ENCODE results near the gene UBE2N.

UBE2N gene, protein sequence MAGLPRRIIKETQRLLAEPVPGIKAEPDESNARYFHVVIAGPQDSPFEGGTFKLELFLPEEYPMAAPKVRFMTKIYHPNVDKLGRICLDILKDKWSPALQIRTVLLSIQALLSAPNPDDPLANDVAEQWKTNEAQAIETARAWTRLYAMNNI

DNA sequence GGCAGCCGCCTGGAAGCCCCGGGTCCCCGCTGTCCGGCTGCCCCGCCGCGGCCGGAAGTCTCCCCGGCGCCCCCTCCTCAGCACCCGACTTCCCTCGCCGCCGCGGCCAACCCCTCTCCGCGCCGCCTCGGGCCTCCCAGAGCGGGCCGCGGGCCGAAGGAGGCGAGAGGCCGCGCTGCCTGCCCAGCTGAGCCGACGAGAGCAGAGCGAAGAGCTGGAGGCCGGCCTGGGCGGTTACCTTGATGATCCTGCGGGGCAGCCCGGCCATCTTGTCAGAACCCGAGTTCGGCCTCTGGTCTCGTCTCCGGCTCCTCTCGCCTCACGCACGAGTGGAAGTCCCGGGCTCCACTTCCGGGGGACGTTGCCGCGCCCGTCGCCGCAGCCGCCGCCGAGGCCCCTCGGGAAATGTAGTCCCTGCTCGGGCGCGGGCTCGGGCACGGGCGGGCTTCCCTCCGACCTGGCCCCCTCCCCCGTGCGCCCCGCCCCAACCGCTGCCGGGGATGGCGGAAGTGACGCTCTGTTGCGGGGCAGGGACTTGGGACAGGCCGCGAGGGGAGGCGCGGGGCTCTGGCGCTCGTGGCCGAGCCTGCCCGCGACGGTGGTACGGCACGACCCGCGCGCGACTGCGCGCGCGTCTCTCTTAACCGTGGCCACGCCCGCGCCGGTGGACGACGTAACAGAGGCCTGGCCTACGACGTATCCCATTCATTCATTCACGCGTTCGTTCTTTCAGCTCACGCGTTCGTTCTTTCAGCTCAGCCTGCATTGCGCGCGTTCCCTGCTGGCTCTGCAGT lies at the start of gene UBE2N:
Gene UBE2N (minus strand): TSS at position 331 of the 794 bp plus-strand sequence. CDS start 63 bp downstream, at position 268.
- peak; percentile 80 for DNase-seq

DNA sequence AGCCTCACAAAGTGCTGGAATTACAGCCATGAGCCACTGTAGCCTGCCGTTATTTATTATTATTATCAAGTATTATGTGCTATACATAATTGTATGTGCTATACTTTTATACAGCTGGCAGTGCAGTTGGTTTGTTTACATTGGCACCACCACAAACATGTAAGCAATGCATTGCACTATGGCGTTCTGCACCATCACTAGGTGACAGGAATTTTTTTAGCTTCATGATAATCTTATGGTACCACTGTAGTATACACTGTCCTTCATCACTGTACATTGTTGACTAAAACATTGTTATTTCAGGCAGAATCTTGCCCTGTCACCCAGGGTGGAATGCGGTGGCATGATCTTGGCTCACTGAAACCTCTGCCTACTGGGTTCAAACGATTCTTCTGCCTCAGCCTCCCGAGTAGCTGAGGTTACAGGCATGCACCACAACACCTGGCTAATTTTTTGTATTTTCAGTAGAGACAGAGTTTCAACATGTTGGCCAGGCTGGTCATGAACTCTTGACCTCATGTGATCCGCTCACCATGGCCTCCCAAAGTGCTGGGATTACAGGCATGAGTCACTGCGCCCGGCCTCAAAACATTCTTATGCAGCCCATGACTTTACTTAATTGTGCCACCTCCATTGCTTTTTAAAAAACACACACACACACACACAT lies 42.7 kb upstream of the UBE2N start:
- no peak for DNase-seq

DNA sequence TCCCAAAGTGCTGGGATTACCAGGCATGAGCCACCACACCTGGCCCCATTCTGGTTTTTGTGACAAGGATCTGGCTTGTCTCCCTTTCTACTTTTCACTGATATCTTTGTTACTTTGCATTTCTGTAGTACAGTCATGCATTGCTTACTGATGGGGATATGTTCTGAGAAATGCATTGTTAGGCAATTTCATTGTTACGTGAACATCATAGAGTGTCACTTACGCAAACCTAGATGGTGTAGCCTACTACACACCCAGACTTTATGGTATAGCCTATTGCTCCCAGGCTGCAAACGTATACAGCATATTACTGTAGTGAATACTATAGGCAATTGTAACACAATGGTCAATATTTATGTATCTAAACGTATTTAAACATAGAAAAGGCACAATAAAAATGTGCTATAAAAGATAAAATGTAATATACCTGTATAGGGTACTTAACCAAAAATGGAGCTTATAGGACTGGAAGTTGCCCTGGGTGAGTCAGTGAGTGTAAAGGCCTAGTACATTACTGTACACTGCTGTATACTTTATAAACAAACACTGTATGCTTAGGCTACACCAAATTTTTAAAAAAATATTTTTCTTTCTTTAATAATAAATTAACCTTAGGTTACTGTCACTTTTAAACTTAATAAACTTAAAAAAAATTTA lies 41.5 kb upstream of the UBE2N start:
- DNase-seq = no peak

DNA sequence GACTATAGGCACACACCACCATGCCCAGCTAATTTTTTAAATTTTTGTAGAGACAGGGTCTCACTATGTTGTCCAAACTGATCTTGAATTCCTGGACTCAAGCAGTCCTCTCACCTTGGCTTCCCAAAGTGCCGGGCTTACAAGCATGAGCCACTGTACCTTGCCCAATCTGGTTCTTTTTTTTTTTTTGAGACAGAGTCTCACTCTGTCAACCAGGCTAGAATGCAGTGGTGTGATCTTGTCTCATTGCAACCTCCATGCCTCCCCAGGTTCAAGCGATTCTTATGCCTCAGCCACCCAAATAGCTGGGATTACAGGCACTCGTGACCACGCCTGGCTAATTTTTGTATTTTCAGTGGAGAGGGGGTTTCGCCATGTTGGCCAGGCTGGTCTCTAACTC lies 41.0 kb upstream of the UBE2N start:
- DNase-seq = no peak

DNA sequence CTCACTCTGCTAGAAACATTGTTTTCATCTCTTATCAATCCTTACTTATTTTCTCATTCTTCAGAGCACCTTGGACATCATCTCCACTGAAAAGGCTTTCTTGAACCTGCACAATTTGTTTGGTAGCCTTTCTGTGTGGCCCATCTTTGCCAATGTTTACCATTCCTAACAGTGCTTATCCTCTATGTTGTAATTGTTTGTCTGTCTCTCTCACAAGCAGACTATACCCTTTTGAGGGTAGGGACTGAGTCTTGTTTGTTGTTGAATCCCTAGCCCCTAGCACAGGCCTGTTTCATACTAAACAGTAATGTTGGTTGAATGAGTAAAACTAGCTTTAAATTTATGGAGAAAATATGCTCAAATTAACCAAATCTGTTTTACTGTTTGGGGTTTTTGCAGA lies 34.8 kb upstream of the UBE2N start:
- no peak for DNase-seq

DNA sequence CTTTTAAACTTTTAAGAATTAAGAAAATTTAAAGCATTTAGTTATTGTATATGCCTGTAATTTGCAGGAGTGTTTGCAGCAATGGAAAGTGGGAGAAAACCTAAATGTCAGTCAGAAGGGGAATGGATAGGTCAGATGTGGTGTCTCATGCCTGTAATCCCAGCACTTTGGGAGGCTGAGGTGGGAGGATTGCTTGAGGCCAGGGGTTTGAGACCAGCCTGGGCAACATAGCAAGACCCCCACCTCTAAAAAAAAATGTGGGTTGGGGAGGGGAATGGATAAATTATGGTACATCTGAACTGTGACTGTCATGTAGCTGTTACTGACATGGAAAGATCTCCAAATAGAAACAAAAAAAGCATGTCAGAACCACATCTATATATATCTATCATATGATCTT lies 27.6 kb upstream of the UBE2N start:
- DNase-seq = no peak

DNA sequence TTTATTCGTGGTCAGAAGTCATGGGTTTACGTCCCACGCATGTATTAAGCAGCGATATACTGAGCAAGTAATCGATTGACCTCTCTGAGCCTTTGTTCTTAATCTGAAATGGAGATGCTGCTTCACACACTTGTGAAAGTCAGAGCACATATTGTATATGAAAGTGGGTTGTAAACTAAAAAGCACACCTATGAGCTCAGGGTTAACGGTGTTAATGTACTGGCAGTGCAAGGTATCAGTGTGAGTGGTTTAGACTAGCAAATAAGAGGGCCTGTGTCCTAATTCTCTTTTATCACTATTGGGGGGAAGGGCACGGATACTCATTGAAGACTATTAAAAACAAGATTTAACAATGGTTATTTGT lies 26.2 kb upstream of the UBE2N start:
- DNase-seq = no peak

DNA sequence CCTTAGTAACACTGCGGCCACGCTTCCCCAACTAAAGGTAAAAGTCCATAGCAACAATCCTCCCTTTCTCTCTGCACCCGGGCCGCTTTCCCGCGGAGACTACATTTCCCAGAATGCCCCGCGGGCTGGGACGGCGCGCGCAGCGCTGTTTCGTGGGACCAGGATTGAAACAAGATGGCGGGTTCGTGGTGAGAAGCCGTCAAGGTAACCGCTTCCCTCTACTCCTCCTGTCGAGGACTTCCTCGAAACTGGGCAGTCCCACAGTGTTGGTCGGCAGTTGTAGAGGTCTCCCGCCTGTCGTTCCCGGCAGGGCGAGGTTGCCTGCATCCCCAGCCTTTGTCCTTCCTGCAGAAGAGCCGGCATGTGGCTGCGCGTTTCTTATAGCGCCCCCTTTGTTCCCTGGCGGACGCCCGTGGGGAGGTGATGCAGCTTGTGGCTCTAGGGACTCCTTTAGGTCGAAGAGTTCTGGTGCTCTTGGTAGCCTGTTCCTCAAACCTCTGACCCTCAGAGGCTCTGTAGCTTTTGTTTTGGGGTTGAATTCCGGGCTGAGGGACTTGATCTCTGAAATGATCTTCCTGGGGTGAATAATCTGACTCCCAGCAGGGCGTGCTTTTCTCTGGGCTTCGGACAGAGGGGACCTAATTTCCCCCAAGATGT lies 25.7 kb upstream of the UBE2N start, which contains the start of gene MRPL42:
Gene MRPL42 (plus strand): TSS at position 164 of the 657 bp plus-strand sequence. CDS start 1,772 bp downstream, outside the sequence.
- peak; percentile 28 for DNase-seq

DNA sequence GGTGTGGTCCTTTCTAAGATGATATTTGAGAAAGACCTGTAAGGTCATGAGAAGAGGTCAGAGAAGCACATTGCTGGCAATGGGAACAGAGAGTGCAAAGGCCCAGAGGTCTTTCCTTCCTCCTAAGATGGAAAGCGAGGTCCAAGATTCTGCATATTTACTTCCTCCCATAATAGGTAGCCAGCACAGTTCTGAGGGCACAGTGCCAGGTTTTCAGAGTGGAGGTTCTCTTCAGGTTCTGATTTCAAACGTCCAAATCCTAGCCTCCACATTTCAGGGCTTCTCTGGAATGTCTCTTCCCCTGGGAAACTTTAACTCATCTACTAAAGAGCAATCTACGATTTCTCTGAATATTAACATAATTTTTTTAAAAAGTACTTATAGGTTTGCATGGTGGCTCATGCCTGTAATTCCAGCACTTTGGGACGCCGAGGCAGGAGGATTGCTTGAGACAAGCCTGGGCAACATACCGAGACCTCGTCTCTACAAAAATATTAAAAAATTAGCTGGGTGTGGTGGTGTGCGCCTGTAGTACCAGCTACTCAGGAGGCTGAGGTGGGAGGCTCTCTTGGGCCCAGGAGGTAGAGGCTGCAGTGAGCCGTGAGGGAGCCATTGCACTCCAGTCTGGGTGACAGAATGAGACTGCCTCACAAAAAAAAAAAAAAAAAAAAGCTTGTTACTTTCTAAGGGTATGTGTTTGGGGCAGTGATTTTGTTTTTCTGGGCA lies 25.0 kb upstream of the UBE2N start:
- DNase-seq = no peak

DNA sequence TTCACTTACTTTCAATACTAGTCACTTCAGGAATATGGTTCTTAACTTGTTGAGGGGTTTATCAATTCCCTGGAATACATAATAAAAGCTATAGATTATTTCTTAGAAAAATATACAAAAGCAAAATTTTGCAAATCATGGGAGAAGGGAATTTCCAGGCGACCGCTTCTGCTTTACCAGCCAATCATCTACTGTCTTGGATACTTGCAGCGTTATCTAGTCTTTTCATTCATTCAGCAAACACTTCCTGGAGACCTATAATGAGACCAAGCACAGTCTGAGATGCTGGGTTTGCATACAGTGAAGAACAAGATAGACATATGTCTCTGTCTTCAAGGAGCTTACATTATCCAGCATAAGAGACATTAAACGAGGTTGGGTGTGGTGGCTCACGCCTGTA lies 24.1 kb upstream of the UBE2N start:
- DNase-seq = no peak

DNA sequence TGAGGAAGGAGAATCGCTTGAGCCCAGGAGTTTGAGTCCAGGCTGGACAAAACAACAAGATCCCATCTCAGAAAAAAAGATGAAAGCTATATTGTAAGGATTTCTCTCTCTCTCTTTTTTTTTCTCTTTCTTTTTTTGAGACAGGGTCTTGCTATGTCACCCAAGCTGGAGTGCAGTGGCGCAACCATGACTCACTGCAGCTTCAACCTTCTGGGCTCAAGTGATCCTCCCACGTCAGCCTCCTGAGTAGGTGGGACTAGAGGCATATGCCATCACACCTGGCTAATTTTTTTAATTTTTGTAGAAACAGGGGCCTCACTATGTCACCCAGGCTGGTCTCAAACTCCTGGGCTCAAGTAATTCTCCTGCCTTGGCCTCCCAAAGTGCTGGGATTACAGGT lies 19.8 kb upstream of the UBE2N start:
- DNase-seq = no peak

DNA sequence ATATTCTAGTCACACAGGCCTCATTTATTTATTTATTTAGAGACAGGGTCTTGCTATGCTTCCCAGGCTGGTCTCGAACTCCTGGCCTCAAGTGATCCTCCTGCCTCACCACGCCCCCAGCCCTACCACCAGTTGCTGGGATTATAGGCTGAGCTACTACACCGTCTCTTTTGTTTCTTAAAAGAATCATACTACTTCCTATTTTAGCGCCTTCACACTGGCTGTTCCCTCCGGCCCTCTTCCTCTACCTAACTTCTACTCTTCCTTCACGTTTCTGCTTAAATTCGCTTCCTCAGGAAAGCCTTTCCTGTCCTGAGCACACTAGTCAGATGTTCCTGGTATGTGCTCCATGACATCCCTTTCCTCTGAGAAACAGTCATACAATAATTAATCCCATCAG lies 19.2 kb upstream of the UBE2N start:
- DNase-seq = no peak

DNA sequence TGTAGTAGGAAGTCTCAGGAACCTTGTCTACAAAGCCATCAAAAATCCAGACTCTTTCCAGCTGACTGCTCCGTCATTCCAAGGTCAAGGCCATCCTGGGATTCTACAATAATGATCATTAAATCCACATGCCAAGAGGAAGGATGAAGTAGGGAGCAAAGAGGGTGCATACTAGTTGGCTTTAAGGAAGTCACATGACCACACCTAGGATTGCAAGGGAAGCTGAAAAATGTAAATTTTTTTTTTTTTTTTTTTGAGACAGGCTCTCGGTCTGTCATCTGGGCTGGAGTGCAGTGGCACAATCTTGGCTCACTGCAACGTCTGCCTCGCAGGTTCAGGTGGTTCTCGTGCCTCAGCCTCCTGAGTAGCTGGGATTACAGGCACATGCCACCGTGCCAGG lies 18.3 kb upstream of the UBE2N start:
- DNase-seq = no peak

DNA sequence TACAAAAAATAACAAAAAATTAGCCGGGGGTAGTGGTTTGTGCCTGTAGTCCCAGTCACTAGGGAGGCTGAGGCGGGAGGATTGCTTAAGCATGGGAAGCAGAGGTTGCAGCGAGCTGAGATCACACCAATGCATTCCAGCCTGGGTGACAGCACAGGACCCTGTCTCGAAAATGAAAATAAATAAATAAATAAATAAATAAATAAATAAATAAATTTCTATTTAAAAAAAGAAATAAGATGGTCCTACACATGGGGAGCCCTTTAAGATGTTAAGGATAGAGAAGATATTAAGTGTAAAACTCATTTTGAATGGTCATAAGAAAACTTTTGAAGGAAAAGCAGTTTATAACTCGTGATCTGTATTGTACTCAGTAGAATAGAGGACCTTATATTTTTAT lies 17.4 kb upstream of the UBE2N start:
- no peak for DNase-seq

DNA sequence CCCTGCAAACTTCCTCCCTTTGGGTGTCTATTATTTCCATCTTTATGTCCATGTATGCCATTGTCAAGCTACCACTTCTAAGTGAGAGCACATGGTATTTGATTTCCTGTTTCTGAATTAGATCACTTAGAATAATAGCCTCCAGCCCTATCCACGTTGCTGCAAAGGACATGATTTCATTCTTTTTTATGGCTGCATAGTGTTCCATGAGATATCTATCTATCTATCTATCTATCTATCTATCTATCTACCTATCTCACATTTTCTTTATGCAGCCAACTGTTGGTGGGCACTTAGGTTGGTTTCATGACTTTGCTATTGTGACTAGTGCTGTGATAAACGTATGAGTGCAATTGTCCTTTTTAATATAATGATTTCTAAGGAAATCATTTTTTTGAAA lies 14.3 kb upstream of the UBE2N start:
- DNase-seq = no peak

DNA sequence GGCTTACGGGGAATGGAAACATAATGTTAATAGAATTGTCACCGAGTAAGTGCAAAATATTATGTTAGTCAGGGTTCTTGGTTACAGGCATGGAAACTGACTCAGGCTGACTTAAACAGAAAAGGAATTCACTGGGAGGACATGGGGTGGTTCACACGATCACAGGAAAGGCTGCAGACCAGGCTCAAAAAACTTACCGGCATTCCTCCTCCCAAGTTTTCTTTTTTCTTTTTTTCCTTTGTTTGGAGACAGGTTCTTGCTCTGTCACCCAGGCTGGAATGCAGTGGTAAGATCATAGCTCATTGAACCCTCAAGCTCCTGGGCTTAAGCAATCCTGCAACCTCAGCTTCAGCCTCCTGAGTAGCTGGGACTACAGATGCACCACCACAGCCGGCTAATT lies 11.9 kb upstream of the UBE2N start:
- DNase-seq = no peak

DNA sequence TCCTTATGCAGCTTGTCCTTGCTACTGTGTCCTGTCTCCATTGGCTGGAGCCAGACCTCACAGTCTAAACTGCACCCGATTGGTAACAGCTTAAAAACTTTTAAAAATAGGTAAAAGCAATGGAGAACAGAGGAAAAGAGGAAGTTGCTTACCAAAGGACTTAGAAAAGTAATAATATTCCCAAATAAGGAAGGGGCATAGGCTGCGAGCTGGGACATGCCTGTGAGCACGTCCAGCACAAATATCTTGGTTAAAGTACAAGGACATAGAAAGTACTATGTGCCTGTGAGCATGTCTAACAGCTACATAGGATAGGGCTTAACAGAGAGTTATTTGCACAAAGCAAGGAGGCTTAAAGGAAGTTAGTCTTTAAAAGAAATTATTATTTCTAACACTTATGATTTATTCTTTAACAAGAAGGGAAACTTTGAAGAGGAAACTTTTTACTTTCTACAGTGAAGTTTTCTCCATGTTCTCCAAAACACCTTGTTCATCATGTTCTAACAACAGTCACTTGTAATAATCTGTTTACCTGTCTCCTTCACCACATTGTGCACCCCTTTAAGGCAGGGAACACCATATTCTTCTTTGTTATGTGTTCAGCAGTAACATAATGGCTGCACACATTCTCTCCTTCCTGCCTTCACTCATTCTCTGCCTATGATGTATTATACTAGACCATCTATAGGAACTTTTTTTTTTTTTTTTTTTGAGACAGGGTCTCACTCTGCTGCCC lies 9.8 kb upstream of the UBE2N start:
- DNase-seq = no peak

DNA sequence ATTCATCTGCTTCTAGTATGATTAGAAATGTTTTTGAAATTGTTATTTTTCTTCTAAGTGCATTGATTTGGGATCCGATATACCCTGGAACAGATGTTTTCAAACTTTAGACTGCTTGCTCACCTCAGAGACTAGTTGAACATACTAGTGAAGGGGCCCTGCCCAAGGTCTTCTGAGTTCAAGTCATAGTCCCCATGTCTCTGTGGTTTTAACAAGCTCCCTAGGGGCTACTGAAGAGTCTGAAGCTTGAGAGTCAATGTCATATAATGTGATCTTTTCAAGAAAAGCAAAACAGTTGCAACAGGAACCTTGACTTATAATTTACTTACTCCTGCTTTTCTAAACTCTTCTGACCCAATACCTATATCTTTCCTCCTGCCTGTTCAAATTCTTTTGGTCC lies 7.5 kb upstream of the UBE2N start:
- no peak for DNase-seq

DNA sequence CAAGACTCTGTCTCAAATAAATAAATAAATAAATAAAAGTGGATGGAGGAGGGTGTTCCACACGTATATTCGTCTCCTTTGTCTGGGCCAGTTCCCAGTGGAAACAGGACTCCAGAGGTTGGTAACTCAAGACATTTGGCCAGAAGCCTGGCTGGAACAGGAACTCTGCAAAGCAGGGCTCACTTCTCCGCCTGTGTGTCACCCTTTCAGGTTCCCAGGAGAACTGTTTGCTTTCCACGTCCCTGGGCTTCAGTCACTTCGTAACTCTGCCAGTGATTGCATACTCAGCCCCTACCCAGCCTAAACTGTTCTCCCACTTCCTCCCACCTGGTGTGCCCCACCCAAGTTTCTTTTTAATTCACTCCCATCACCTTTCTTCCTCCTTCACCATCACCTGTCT lies 7.0 kb upstream of the UBE2N start:
- no peak for DNase-seq

DNA sequence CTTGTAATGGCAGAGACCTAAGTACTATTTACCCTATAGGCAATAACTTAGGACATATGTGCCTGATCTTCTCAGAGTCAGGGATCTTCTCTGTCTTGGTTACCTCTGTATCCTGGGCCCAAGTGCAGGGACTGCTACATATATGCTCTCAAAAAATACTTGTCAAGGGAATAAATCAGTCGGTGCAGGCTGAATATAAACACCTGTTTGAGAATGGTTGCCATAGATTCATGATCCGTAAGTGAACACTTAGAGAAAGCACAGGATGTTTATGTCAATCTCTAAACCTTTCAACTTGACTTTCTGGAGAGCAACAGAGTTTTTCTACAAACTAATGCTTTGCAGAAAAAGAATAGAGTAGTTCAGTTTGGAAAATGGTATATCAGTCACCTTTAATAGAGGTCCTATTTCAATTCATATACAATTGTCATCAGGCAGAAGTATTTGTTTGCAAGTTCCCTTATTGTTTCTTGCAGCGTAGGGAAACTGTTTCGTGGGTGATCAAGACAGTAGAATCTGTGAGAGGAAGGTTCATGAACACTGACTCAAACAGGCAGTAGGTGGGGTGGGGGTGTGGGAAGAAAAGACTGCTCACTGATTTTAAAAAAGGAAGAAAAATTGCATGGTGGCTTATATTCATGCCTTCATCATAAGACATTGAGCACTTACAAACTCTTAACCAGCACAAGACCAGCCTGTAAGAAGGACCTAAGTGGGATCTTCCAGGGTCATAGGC lies 6.0 kb upstream of the UBE2N start:
- no peak for DNase-seq

DNA sequence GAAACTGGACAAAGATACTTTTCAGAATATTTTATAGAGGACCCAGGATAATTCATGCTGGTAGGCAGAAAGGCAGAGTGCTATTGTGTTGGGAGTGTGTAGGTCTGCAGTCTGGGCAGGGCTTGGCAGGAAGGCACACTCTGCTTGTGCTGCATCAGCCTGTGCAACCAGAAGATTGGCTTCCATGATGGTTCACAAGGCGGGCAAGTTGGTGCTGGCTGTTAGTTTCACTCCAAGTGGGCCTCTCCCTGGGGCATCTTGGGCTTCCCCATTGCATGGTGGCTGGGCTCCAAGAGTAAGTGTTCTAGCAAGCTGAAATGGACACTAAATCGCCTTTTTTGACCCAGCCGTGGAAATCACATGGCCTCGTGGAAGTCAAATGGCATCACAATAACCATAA lies 1.8 kb upstream of the UBE2N start:
- no peak for DNase-seq
